Stimulated activated CD8-positive, alpha-beta memory T cell treated with anti-CD3 and anti-CD28 coated beads, Interleukin-7, amount 100 ng/mL, for 1 hour (primary cell): ENCODE results near the gene GAREM1.
"Not testable (repeated sequence)": the region's sequence is repeated elsewhere in the genome, so short reads cannot be mapped to it uniquely, and the experiment has no call there.

Experiments
- DNase-seq, 2 donors: peaks; one replicate each; pipeline ENCODE4 v3.0.0-alpha.2; 2020; ENCODE audit warnings: low read depth in 2 of 2

Gene GAREM1

GRCh38 chr18:32258148-32258547 is 212.5 kb downstream of the GAREM1 start:
- no peak for DNase-seq

- no peak for DNase-seq
Observed at GRCh38 chr18:32257084-32257785, 213.4 kb downstream of the GAREM1 start.

GRCh38 chr18:32255570-32255969 is 215.1 kb downstream of the GAREM1 start:
- no peak for DNase-seq

GRCh38 chr18:32252141-32252860 is 218.4 kb downstream of the GAREM1 start:
- no peak for DNase-seq

- no peak for DNase-seq
Observed at GRCh38 chr18:32251466-32251865, 219.2 kb downstream of the GAREM1 start.

- DNase-seq, result no peak
Observed at GRCh38 chr18:32249147-32249929, 221.3 kb downstream of the GAREM1 start.

GRCh38 chr18:32244881-32245280 is 225.8 kb downstream of the GAREM1 start:
- no peak for DNase-seq

GRCh38 chr18:32243358-32243757 is 227.3 kb downstream of the GAREM1 start:
- no peak for DNase-seq

GRCh38 chr18:32242395-32242794 is 228.3 kb downstream of the GAREM1 start:
- no peak for DNase-seq

GRCh38 chr18:32238635-32239268 is 231.9 kb downstream of the GAREM1 start:
- DNase-seq, result no peak

GRCh38 chr18:32237049-32237448 is 233.6 kb downstream of the GAREM1 start:
- no peak for DNase-seq

- not testable (repeated sequence) for DNase-seq
Observed at GRCh38 chr18:32233348-32233747, 237.3 kb downstream of the GAREM1 start.

- DNase-seq, result no peak
Observed at GRCh38 chr18:32219431-32220018, 251.2 kb downstream of the GAREM1 start.

GRCh38 chr18:32216390-32216789 is 254.3 kb downstream of the GAREM1 start:
- DNase-seq, result no peak

GRCh38 chr18:32213693-32214092 is 257.0 kb downstream of the GAREM1 start:
- no peak for DNase-seq
